Right lobe of liver (tissue), 4 donors: ENCODE data around the gene PNN.

Experiments
- POLR2A ChIP-seq: fragments of 450-650 bp; IDR thresholded peaks from one replicate; pipeline ENCODE4 v1.6.1; 2017; ENCODE audit warnings: antibody characterized with exemption, mild to moderate bottlenecking
- TF ChIP-seq, protein P1 (sequence below), 4 donors: fragments of 200-600 bp in 3 of 4; fragments of 450-650 bp in 1 of 4; IDR thresholded peaks; one replicate each; pipeline versions ENCODE4 v1.5.1 to v1.8.0; 2016 to 2022; ENCODE audit warnings: antibody characterized with exemption in 4 of 4, mild to moderate bottlenecking in 2 of 4
- donor health status: DM: no; HTN: no; CAD: no.
- donor health status: DM: no; HTN: no; CAD: no.
- donor health status: DM: no; HTN: yes; CAD: no.

DNA sequence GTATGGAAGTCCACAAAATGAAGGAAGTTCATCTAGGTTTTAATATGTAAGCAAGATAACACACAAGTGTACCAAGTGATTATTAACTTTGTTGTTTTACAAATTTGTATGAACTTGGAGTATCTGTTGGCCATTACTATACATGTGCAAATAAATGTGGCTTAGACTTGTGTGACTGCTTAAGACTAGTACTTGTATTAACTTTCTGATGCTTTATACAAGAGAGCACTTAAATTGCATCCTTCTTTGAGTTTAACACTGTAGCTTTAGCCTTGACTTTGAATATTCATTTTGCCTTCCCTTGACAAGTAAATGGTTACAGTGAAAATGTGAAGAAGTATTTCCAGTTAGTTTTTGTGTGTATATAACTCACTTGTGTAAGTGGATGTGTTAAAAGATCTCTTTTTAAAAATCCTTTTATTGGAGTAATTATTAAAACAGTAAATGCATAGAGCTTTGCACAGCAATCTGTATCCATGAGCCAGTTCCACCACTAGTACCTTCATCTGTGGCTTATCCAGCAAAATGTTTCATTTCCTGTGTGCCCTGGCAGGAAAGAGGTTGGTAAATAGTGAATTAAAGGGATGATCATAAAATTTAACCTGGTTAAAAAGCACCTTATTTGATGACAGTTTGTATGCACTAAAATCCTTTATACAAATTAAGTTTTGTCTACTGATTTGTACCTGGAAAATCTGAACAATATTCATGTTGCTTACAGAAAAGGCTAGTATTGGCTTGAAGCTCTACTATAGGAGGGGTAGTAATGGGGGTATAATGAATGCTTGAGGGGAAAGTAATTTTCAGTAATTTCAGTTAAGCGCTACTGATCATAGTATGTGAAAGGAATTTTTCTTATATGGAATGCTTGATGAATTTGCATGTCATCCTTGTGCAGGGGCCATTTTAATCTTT, 8.0 kb downstream of the PNN start:
- TF ChIP-seq, protein P1, sequence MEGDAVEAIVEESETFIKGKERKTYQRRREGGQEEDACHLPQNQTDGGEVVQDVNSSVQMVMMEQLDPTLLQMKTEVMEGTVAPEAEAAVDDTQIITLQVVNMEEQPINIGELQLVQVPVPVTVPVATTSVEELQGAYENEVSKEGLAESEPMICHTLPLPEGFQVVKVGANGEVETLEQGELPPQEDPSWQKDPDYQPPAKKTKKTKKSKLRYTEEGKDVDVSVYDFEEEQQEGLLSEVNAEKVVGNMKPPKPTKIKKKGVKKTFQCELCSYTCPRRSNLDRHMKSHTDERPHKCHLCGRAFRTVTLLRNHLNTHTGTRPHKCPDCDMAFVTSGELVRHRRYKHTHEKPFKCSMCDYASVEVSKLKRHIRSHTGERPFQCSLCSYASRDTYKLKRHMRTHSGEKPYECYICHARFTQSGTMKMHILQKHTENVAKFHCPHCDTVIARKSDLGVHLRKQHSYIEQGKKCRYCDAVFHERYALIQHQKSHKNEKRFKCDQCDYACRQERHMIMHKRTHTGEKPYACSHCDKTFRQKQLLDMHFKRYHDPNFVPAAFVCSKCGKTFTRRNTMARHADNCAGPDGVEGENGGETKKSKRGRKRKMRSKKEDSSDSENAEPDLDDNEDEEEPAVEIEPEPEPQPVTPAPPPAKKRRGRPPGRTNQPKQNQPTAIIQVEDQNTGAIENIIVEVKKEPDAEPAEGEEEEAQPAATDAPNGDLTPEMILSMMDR (IDR thresholded peaks at IDR 0.05) = no peak
- TF ChIP-seq POLR2A = no peak
